Smooth muscle cell (in vitro differentiated cells): Measurements from ENCODE around the gene KLHDC9. TPM values are rescaled to one million over a fixed set of nuclear protein-coding genes. Genes with fewer than 3 reads are reported as not detected.

ENCODE experiments used
- DNase-seq: peaks from one replicate; lab custom pipeline; 2025; ENCODE audit not compliant: unreplicated experiment; lab: John Stamatoyannopoulos, UW
- H2AFZ ChIP-seq: fragments of 200-600 bp; sonication (generic); 2 replicates; pipeline ENCODE4 v1.6.0; 2016; ENCODE audit warnings: antibody characterized with exemption, low read depth, mild to moderate bottlenecking
- H3F3A ChIP-seq: fragments of 200-600 bp; sonication (generic); 2 replicates; pipeline ENCODE4 v1.6.0; 2017; ENCODE audit warnings: antibody characterized with exemption, low read depth
- H3K27ac ChIP-seq: fragments of 200-600 bp; sonication (generic); 2 replicates; pipeline ENCODE4 v1.5.1; 2016; ENCODE audit warnings: low read depth, mild to moderate bottlenecking
- H3K27me3 ChIP-seq: fragments of 200-600 bp; sonication (generic); 2 replicates; pipeline ENCODE4 v1.6.1; 2016; ENCODE audit warnings: low read depth, mild to moderate bottlenecking
- H3K36me3 ChIP-seq: fragments of 200-600 bp; sonication (generic); 2 replicates; pipeline ENCODE4 v1.5.1; 2016; ENCODE audit warnings: low read depth
- H3K4me1 ChIP-seq: fragments of 200-600 bp; sonication (generic); 2 replicates; pipeline ENCODE4 v1.5.1; 2016; ENCODE audit warnings: low read depth
- H3K4me2 ChIP-seq: fragments of 200-600 bp; sonication (generic); 2 replicates; pipeline ENCODE4 v1.6.0; 2016; ENCODE audit warnings: mild to moderate bottlenecking
- H3K4me3 ChIP-seq: fragments of 200-600 bp; sonication (generic); 2 replicates; pipeline ENCODE4 v1.5.1; 2016; ENCODE audit warnings: mild to moderate bottlenecking
- H3K79me2 ChIP-seq: fragments of 200-600 bp; sonication (generic); 2 replicates; pipeline ENCODE4 v1.6.0; 2016; ENCODE audit warnings: low read depth, mild to moderate bottlenecking
- H3K9ac ChIP-seq: fragments of 200-600 bp; sonication (generic); 2 replicates; pipeline ENCODE4 v1.6.0; 2016; ENCODE audit warnings: low read depth
- H3K9me3 ChIP-seq: fragments of 200-600 bp; sonication (generic); replicated peaks from 2 replicates; pipeline ENCODE4 v1.5.1; 2016; ENCODE audit warnings: low read depth
- H4K20me1 ChIP-seq: fragments of 200-600 bp; sonication (generic); 2 replicates; pipeline ENCODE4 v1.6.0; 2016; ENCODE audit warnings: low read depth
- CTCF ChIP-seq: fragments of 200-600 bp; sonication (generic); IDR thresholded peaks from 2 replicates; pipeline ENCODE4 v1.5.1; 2017; ENCODE audit warnings: borderline replicate concordance, mild to moderate bottlenecking, antibody characterized with exemption; ENCODE audit not compliant: insufficient read depth, poor library complexity, severe bottlenecking
- WGBS: methylation state at CpG from one replicate; pipeline ENCODE4 v1.1.7; 2016; ENCODE audit warnings: low lambda C conversion rate; 5-methylcytosine and 5-hydroxymethylcytosine counted together
- polyA plus RNA-seq: library from polyadenylated mRNA; unstranded; fragments of >200 nt; fragmentation: Nextera tagmentation; extraction: Ambion mirVana; gene quantifications from 2 replicates; pipeline ENCODE4 v1.2.1, GENCODE V29; 2016
- total RNA-seq: library from RNA; depleted of rRNA; stranded (reverse); fragments of >200 nt; gene quantifications from 2 replicates; pipeline ENCODE4 v1.2.3, GENCODE V29; 2014

The KLHDC9 gene
- total and polyA plus RNA-seq, 2 experiments from 2014 or later: 2.2 to 4.6 TPM

- Histone ChIP-seq H3K9ac (no peak overlapping the region), H3F3A (peaks cover 25% of the 10 kb centered on the region), H3K4me3 (no peak overlapping the region), H3K79me2 (peaks cover 39% of the 10 kb centered on the region), H3K27ac (no peak overlapping the region), H3K27me3 (no peaks in the 10 kb centered on the region), H3K4me2 (no peak overlapping the region), H3K9me3 (no peaks in the 10 kb centered on the region), H4K20me1 (peaks cover 34% of the 10 kb centered on the region), H3K36me3 (peaks cover 2% of the 10 kb centered on the region), H2AFZ (no peak overlapping the region), H3K4me1 (peaks cover 11% of the 10 kb centered on the region)
- 91% methylated on average over 6 of the region's 6 CpGs for WGBS
- TF ChIP-seq CTCF: no peak
- DNase-seq: no peak
Measured at GRCh38 chr1:161122967-161123366, 24.8 kb downstream of the KLHDC9 start.

- Histone ChIP-seq H3F3A (peaks cover 5% of the 10 kb centered on the region), H3K79me2 (peaks cover 70% of the 10 kb centered on the region), H3K27me3 (no peaks in the 10 kb centered on the region), H3K9ac (no peak overlapping the region), H3K4me1 (peaks cover 19% of the 10 kb centered on the region), H4K20me1 (peaks cover 49% of the 10 kb centered on the region), H3K4me3 (no peak overlapping the region), H3K9me3 (no peaks in the 10 kb centered on the region), H2AFZ (no peak overlapping the region), H3K27ac (no peak overlapping the region), H3K4me2 (no peak overlapping the region), H3K36me3 (peaks cover 3% of the 10 kb centered on the region)
- 100% methylated on average over 2 of the region's 2 CpGs for WGBS
- no peak for DNase-seq
- no peak for TF ChIP-seq CTCF
Measured at GRCh38 chr1:161127649-161128048, 29.5 kb downstream of the KLHDC9 start.

GRCh38 chr1:161128591-161129420 lies 30.6 kb downstream of the KLHDC9 start:
- Histone ChIP-seq H3K9me3 (no peaks in the 10 kb centered on the region), H4K20me1 (peaks cover 49% of the 10 kb centered on the region), H3K9ac (no peak overlapping the region), H3K36me3 (peaks cover 3% of the 10 kb centered on the region), H2AFZ (no peak overlapping the region), H3K79me2 (peaks cover 71% of the 10 kb centered on the region), H3K27me3 (no peaks in the 10 kb centered on the region), H3K4me1 (peaks cover 19% of the 10 kb centered on the region), H3K4me3 (no peak overlapping the region), H3K27ac (peak overlapping the region; percentile 1), H3F3A (peaks cover 5% of the 10 kb centered on the region), H3K4me2 (no peak overlapping the region)
- TF ChIP-seq CTCF: no peak
- 92% methylated on average over 4 of the region's 4 CpGs for WGBS
- DNase-seq: no peak
